OCI-LY1 (cell line): ENCODE results near the gene RARRES1.
A peak's percentile ranks its signal among the peaks of the same experiment; 100 is the strongest.

Source experiments
- H2AFZ ChIP-seq: fragments of 200-600 bp; sonication (generic), shearing (Covaris generic); 2 replicates; pipeline ENCODE4 v1.6.0; 2014; ENCODE audit warnings: antibody characterized with exemption, mild to moderate bottlenecking, low read length
- H3F3A ChIP-seq: fragments of 200-600 bp; sonication (generic), shearing (Covaris generic); 2 replicates; pipeline ENCODE4 v1.6.0; 2014; ENCODE audit warnings: mild to moderate bottlenecking, antibody characterized with exemption, low read length, moderate library complexity; ENCODE audit not compliant: insufficient read depth
- H3K27ac ChIP-seq: fragments of 200-600 bp; sonication (generic); 2 replicates; pipeline ENCODE4 v1.5.1; 2014; ENCODE audit warnings: low read length, mixed run types, mild to moderate bottlenecking, low read depth; ENCODE audit not compliant: poor library complexity, severe bottlenecking
- H3K27me3 ChIP-seq: fragments of 200-600 bp; sonication (generic); 2 replicates; pipeline ENCODE4 v1.6.0; 2014; ENCODE audit warnings: antibody characterized with exemption, mild to moderate bottlenecking, low read length, moderate library complexity; ENCODE audit not compliant: insufficient read depth
- H3K36me3 ChIP-seq: fragments of 200-600 bp; sonication (generic); 2 replicates; pipeline ENCODE4 v1.6.1; 2014; ENCODE audit warnings: mild to moderate bottlenecking, antibody characterized with exemption, low read length, moderate library complexity, mixed read lengths; ENCODE audit not compliant: insufficient read depth
- H3K4me1 ChIP-seq: fragments of 200-600 bp; sonication (generic); 2 replicates; pipeline ENCODE4 v1.5.1; 2014; ENCODE audit warnings: mild to moderate bottlenecking, low read length, moderate library complexity; ENCODE audit not compliant: insufficient read depth, severe bottlenecking
- H3K4me2 ChIP-seq: fragments of 200-600 bp; sonication (generic), shearing (Covaris generic); 2 replicates; pipeline ENCODE4 v1.6.1; 2014; ENCODE audit warnings: low read length
- H3K4me3 ChIP-seq: fragments of 200-600 bp; sonication (generic); 2 replicates; pipeline ENCODE4 v1.5.1; 2014; ENCODE audit warnings: low read length, low read depth, mild to moderate bottlenecking, mixed read lengths; ENCODE audit not compliant: poor library complexity, severe bottlenecking
- H3K79me2 ChIP-seq: fragments of 200-600 bp; shearing (Covaris generic); 2 replicates; pipeline ENCODE4 v1.6.1; 2016; ENCODE audit warnings: mixed run types, low read length, mixed read lengths; ENCODE audit not compliant: insufficient read depth
- H3K9ac ChIP-seq: fragments of 200-600 bp; sonication (generic), shearing (Covaris generic); 2 replicates; pipeline ENCODE4 v1.6.1; 2014; ENCODE audit warnings: mild to moderate bottlenecking, low read length, mixed read lengths
- H3K9me2 ChIP-seq: fragments of 200-600 bp; sonication (generic), shearing (Covaris generic); 2 replicates; pipeline ENCODE4 v1.6.1; 2014; ENCODE audit warnings: low read depth, mild to moderate bottlenecking, low read length, mixed read lengths
- H3K9me3 ChIP-seq: fragments of 200-600 bp; shearing (Covaris generic); 2 replicates; pipeline ENCODE4 v1.6.1; 2014; ENCODE audit warnings: low read length, mixed read lengths
- H4K20me1 ChIP-seq: fragments of 200-600 bp; sonication (generic), shearing (Covaris generic); 2 replicates; pipeline ENCODE4 v1.6.0; 2016; ENCODE audit warnings: mild to moderate bottlenecking, low read length; ENCODE audit not compliant: insufficient read depth
- EZH2 ChIP-seq: fragments of 200-600 bp; sonication (generic), shearing (Covaris generic); IDR thresholded peaks from 2 replicates; pipeline ENCODE4 v1.8.0; 2017; ENCODE audit warnings: borderline replicate concordance, mixed run types, mild to moderate bottlenecking, antibody characterized with exemption, low read length, moderate library complexity, mixed read lengths
- TF ChIP-seq, protein P1 (sequence below): fragments of 200-600 bp; sonication (generic), shearing (Covaris generic); IDR thresholded peaks from 2 replicates; pipeline ENCODE4 v1.5.1; 2017; ENCODE audit warnings: mild to moderate bottlenecking, antibody characterized with exemption, low read length, moderate library complexity, mixed read lengths

RARRES1 gene

DNA sequence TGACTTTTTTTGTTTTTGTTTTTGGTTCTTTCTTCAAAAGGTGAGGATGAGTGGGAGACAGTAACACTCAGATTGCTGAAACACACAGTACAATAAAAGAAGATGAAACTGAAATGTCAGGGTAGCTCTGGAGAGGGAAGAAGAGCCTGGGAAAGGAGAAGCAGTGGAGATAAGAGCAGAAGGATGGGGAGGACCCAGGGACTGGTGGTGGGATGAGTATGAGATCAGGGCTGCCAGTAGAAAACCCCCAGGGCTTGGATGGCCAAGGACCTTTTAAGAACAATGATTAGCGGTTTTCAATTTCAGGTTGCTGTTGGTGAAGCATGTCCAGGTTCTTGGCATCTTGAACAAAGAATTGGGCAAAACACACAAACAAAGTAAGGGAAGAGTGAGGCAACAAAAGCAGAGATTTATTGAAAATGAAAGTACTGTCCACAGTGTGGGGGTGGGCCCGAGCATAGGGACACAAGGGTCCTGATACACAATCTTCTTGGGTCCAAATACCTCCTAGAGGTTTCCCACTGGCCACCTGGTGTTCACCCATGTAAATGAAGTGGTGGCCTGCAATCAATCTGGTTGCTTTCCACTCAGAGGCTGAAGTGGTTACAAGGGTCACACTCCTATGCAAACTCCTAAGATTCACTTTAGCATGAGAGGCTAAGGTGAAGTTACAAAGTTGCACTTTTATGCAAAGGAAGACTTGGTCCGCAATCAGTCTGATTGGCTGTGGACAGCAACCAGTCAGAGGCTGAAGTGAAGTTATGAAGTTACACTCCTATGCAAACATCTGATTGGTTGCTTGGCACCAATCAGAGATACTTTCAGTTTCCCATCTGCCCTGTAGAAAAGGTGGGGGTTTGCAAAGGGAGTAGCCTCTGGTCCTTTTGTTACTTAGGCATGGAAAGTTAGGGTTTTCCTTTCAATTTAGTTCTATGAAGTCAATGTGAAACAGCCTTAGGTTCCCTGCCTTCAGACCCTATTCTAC is 43.5 kb upstream of the RARRES1 start:
- Histone ChIP-seq H3K27ac (no peak overlapping the region), H2AFZ (no peak overlapping the region), H3K9me2 (no peaks in the 10 kb centered on the region), H4K20me1 (no peaks in the 10 kb centered on the region), H3F3A (no peaks in the 10 kb centered on the region), H3K9ac (no peak overlapping the region), H3K9me3 (no peaks in the 10 kb centered on the region), H3K4me2 (no peak overlapping the region), H3K4me1 (no peaks in the 10 kb centered on the region), H3K27me3 (no peaks in the 10 kb centered on the region), H3K36me3 (no peaks in the 10 kb centered on the region), H3K4me3 (no peak overlapping the region), H3K79me2 (no peaks in the 10 kb centered on the region)
- no peak for TF ChIP-seq EZH2
- TF ChIP-seq, protein P1, sequence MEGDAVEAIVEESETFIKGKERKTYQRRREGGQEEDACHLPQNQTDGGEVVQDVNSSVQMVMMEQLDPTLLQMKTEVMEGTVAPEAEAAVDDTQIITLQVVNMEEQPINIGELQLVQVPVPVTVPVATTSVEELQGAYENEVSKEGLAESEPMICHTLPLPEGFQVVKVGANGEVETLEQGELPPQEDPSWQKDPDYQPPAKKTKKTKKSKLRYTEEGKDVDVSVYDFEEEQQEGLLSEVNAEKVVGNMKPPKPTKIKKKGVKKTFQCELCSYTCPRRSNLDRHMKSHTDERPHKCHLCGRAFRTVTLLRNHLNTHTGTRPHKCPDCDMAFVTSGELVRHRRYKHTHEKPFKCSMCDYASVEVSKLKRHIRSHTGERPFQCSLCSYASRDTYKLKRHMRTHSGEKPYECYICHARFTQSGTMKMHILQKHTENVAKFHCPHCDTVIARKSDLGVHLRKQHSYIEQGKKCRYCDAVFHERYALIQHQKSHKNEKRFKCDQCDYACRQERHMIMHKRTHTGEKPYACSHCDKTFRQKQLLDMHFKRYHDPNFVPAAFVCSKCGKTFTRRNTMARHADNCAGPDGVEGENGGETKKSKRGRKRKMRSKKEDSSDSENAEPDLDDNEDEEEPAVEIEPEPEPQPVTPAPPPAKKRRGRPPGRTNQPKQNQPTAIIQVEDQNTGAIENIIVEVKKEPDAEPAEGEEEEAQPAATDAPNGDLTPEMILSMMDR: no peak

DNA sequence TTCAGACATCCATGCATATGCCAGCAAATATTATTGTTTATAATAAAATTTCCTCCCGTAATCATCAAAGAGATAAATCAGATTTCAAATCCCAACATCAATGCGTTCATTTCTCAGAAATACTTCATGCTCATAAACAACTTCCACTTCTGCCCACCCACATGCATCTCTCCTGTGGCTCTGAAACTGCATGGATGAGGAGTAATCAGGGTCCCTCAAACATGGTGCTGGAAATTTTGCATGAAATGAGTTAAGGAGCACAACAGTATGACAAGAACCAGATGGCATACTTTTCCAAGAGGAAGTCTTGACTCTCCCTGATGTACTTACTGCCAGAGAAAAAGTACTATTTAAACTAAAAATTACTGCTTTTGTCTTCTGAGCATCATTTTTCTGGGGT is 42.7 kb upstream of the RARRES1 start:
- no peaks in the 10 kb centered on the region for H3F3A ChIP-seq
- no peaks in the 10 kb centered on the region for H3K36me3 ChIP-seq
- H3K4me3 ChIP-seq: no peak overlapping the region
- H3K79me2 ChIP-seq: no peaks in the 10 kb centered on the region
- H2AFZ ChIP-seq: no peak overlapping the region
- no peak overlapping the region for H3K27ac ChIP-seq
- H3K9me2 ChIP-seq: no peaks in the 10 kb centered on the region
- H4K20me1 ChIP-seq: no peaks in the 10 kb centered on the region
- TF ChIP-seq EZH2: no peak
- TF ChIP-seq, protein P1: no peak
- H3K27me3 ChIP-seq: no peaks in the 10 kb centered on the region
- H3K9me3 ChIP-seq: no peaks in the 10 kb centered on the region
- H3K4me2 ChIP-seq: no peak overlapping the region
- H3K4me1 ChIP-seq: no peaks in the 10 kb centered on the region
- no peak overlapping the region for H3K9ac ChIP-seq

DNA sequence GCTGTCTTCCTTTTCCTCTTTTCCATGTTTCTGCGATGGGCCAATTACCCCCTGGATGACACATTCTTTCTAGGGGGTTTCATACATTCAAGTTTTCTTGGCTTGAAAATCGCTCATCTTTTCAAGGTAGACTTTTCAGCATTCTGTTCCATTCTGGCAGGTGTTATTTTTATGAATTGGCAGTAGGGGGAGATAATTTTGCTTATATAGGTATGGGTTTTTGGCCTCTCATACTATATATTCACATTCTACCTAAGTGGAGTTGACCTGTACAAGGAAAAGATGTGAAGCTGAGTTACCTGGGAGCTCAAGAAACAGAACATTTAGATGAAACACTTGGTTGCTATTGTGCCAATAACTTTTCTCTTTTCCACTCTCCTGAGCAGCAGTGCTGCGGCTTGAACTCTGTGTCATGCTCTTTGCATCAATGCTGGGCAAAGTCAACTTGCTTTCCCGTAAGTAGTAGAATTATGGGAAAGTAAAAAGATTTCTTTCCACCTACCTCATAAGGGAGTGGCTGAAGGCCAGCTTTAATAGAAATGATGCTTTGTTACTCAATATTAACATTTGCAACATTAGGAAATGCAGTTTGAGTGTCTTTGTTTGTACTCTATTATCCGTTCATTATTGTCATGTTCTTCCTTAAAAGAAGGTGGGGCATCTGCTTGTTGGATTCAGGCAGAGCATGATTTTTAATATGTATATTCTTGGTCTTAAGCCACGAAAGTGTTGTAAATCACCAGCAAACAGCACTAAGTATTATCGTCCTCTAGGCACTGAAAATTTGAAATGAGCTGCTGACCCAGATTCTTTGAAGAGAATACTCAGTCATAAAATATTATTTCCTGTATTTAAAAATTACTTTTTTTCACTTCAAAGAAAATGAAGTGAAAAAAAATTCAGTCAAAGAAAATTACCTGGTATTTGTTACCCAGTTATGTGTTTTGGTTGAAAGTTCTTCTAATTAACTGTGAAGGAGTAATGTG is 41.9 kb upstream of the RARRES1 start:
- no peaks in the 10 kb centered on the region for H3K4me1 ChIP-seq
- no peaks in the 10 kb centered on the region for H3K27me3 ChIP-seq
- no peaks in the 10 kb centered on the region for H3K9me3 ChIP-seq
- H3K9me2 ChIP-seq: no peaks in the 10 kb centered on the region
- no peaks in the 10 kb centered on the region for H4K20me1 ChIP-seq
- H3K9ac ChIP-seq: no peak overlapping the region
- H3K4me3 ChIP-seq: no peak overlapping the region
- TF ChIP-seq, protein P1: peak; percentile 52
- TF ChIP-seq EZH2: no peak
- no peak overlapping the region for H2AFZ ChIP-seq
- no peaks in the 10 kb centered on the region for H3K79me2 ChIP-seq
- H3K4me2 ChIP-seq: no peak overlapping the region
- H3K27ac ChIP-seq: no peak overlapping the region
- no peaks in the 10 kb centered on the region for H3K36me3 ChIP-seq
- H3F3A ChIP-seq: no peaks in the 10 kb centered on the region
